K562 (cell line): Measurements from ENCODE around the gene SLC2A4. TPM values are rescaled to one million over a fixed set of nuclear protein-coding genes. Genes with fewer than 3 reads are reported as not detected.

Experiments used
- BRCA1 ChIP-seq, 2 experiments: fragments of 450-650 bp in 1 of 2; sonication (generic) in 1 of 2; formaldehyde crosslinking in 1 of 2; IDR thresholded peaks; 2 replicates each; pipeline versions ENCODE4 v1.5.0 to v1.6.1; 2017 to 2020; ENCODE audit warnings: mild to moderate bottlenecking in 1 of 2, missing genetic modification reagents in 1 of 2
- CBFA2T3 ChIP-seq: fragments of 450-650 bp; IDR thresholded peaks from 2 replicates; pipeline ENCODE4 v1.6.1; 2017
- E2F3 ChIP-seq: fragments of 250-450 bp; sonication (Bioruptor Pico); IDR thresholded peaks from 2 replicates; pipeline ENCODE4 v1.4.0; 2020; ENCODE audit warnings: mild to moderate bottlenecking
- E2F4 ChIP-seq: sonication (generic); formaldehyde crosslinking; IDR thresholded peaks from 2 replicates; pipeline ENCODE4 v1.8.0; 2022; ENCODE audit warnings: mild to moderate bottlenecking, low read depth, missing genetic modification reagents
- FIP1L1 ChIP-seq: fragments of 200-400 bp; formaldehyde crosslinking; IDR thresholded peaks from 2 replicates; pipeline ENCODE4 v1.6.1; 2018; ENCODE audit warnings: mild to moderate bottlenecking, low read depth, low read length; ENCODE audit not compliant: poor library complexity, severe bottlenecking
- GATAD2B ChIP-seq: fragments of 450-650 bp; IDR thresholded peaks from 2 replicates; pipeline ENCODE4 v1.6.1; 2017; ENCODE audit warnings: mild to moderate bottlenecking, borderline replicate concordance
- HES1 ChIP-seq: fragments of 450-650 bp; IDR thresholded peaks from 2 replicates; pipeline ENCODE4 v1.6.1; 2016; ENCODE audit warnings: low read depth, mild to moderate bottlenecking, moderate library complexity
- MAFG ChIP-seq: fragments of 450-650 bp; conservative IDR thresholded peaks from 2 replicates; pipeline ENCODE4 v1.6.1; 2016; ENCODE audit warnings: missing genetic modification characterization, missing compliant biosample characterization
- MNT ChIP-seq, 2 experiments: fragments of 450-650 bp; conservative IDR thresholded peaks; 2 replicates each; pipeline ENCODE4 v1.6.1; 2017; ENCODE audit warnings: mild to moderate bottlenecking in 2 of 2, moderate library complexity in 2 of 2
- NFIC ChIP-seq: fragments of 450-650 bp; IDR thresholded peaks from 2 replicates; pipeline ENCODE4 v1.6.1; 2017; ENCODE audit warnings: mild to moderate bottlenecking, inconsistent platforms
- PML ChIP-seq: IDR thresholded peaks from 2 replicates; pipeline ENCODE4 v1.6.1; 2012; ENCODE audit warnings: low read length, inconsistent platforms
- SMAD1 ChIP-seq: fragments of 150-350 bp; IDR thresholded peaks from 2 replicates; pipeline ENCODE4 v1.6.1; 2014; ENCODE audit warnings: low read length, low read depth; ENCODE audit not compliant: partially characterized antibody
- SMAD2 ChIP-seq: fragments of 150-350 bp; IDR thresholded peaks from 2 replicates; pipeline ENCODE4 v1.6.1; 2014; ENCODE audit warnings: low read depth, mild to moderate bottlenecking, low read length
- SRSF3 ChIP-seq: fragments of 200-400 bp; formaldehyde crosslinking; IDR thresholded peaks from 2 replicates; pipeline ENCODE4 v1.6.1; 2016; ENCODE audit warnings: mild to moderate bottlenecking, low read length, moderate library complexity; ENCODE audit not compliant: insufficient read depth
- TBL1XR1 ChIP-seq, 2 experiments: IDR thresholded peaks; 2 replicates each; pipeline ENCODE4 v1.6.1; 2012; ENCODE audit warnings: improper control_type of control experiment in 2 of 2, low read length in 2 of 2, mild to moderate bottlenecking in 1 of 2
- TOE1 ChIP-seq, 2 experiments: fragments of 450-650 bp in 1 of 2; sonication (generic) in 1 of 2; formaldehyde crosslinking in 1 of 2; IDR thresholded peaks; 2 replicates each; pipeline versions ENCODE4 v1.7.1 to v1.8.0; 2016 to 2022; ENCODE audit warnings: borderline replicate concordance in 2 of 2, mild to moderate bottlenecking in 2 of 2, antibody characterized with exemption in 1 of 2, inconsistent platforms in 1 of 2, low read depth in 1 of 2, missing genetic modification reagents in 1 of 2, moderate library complexity in 1 of 2
- TRIM24 ChIP-seq, 2 experiments: fragments of 450-650 bp; IDR thresholded peaks; 2 replicates each; pipeline ENCODE4 v1.6.1; 2016
- ZNF175 ChIP-seq: fragments of 200-800 bp; sonication (Bioruptor generic); IDR thresholded peaks from 2 replicates; pipeline ENCODE4 v1.6.1; 2016; ENCODE audit warnings: low read depth, mild to moderate bottlenecking, missing genetic modification characterization, missing compliant biosample characterization
- ZNF282 ChIP-seq: sonication (generic); formaldehyde crosslinking; IDR thresholded peaks from 2 replicates; pipeline ENCODE4 v1.8.1; 2023; ENCODE audit warnings: missing genetic modification reagents
- polyA plus RNA-seq, 8 experiments: library from polyadenylated mRNA; depleted of rRNA in 4 of 8; stranded (reverse) in 5 of 8; unstranded in 3 of 8; fragments of >200 nt; fragmentation: Nextera tagmentation in 2 of 8; fragmentation: Illumina TruSeq in 1 of 8; extraction: Ambion mirVana in 2 of 8; extraction: Trizol in 1 of 8; gene quantifications; 2 replicates each; pipeline versions ENCODE4 v1.2.1 to v1.2.3, GENCODE V29; 2011 to 2014; ENCODE audit warnings: inconsistent platforms in 1 of 8, missing spikeins in 1 of 8
- total RNA-seq, 7 experiments: library from RNA; depleted of rRNA in 6 of 7; stranded (reverse); fragments of >200 nt in 6 of 7; fragmentation: Illumina TruSeq in 2 of 7; extraction: Trizol in 2 of 7; gene quantifications; 2 replicates each; pipeline versions ENCODE4 v1.2.1 to v1.2.3, GENCODE V29; 2011 to 2021; ENCODE audit warnings: low replicate concordance in 1 of 7
- TF ChIP-seq, protein P1 (sequence below): fragments of 450-650 bp; formaldehyde crosslinking; IDR thresholded peaks from 2 replicates; pipeline ENCODE4 v1.4.0; 2020; ENCODE audit warnings: mild to moderate bottlenecking, moderate library complexity
- TF ChIP-seq, protein P2 (sequence below): sonication (generic); formaldehyde crosslinking; IDR thresholded peaks from 2 replicates; pipeline ENCODE4 v1.8.0; 2023; ENCODE audit warnings: mild to moderate bottlenecking, missing genetic modification reagents

SLC2A4 gene
- total and polyA plus RNA-seq, 9 of the 15 experiments (the other 6 are each of a cell fraction or from before 2014, with no cell fraction given) = 0.74 to 3.5 (median 1.6) TPM

- TF ChIP-seq, protein P1, sequence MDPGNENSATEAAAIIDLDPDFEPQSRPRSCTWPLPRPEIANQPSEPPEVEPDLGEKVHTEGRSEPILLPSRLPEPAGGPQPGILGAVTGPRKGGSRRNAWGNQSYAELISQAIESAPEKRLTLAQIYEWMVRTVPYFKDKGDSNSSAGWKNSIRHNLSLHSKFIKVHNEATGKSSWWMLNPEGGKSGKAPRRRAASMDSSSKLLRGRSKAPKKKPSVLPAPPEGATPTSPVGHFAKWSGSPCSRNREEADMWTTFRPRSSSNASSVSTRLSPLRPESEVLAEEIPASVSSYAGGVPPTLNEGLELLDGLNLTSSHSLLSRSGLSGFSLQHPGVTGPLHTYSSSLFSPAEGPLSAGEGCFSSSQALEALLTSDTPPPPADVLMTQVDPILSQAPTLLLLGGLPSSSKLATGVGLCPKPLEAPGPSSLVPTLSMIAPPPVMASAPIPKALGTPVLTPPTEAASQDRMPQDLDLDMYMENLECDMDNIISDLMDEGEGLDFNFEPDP = no peak
- TF ChIP-seq ZNF175 (CRISPR knock-in tag) = no peak
- TF ChIP-seq TRIM24 (IDR thresholded peaks at IDR 0.05) = peak in 1 of 2 experiments; percentile 53; a peak in 2 of 4 replicates
- peak; percentile 21; the same call in 1 of the 2 replicates for TF ChIP-seq CBFA2T3
- no peak; the same call in 1 of the 2 replicates for TF ChIP-seq TOE1 (IDR thresholded peaks at IDR 0.05; ENCODE audit: borderline replicate concordance)
- no peak for TF ChIP-seq TOE1 (CRISPR knock-in tag; IDR thresholded peaks at IDR 0.05; ENCODE audit: borderline replicate concordance, low read depth)
- no peak for TF ChIP-seq FIP1L1
- TF ChIP-seq MAFG = no peak
- 0 out of 4 replicates have a peak, but pooled peaks of 1 of the 2 experiments have one; percentile 19 for TF ChIP-seq MNT (conservative IDR thresholded peaks at IDR 0.05)
- no peak for TF ChIP-seq BRCA1 (IDR thresholded peaks at IDR 0.05)
- TF ChIP-seq BRCA1 (CRISPR knock-in tag; IDR thresholded peaks at IDR 0.05) = no peak
- no peak for TF ChIP-seq E2F4 (CRISPR knock-in tag)
- TF ChIP-seq SMAD2 = no peak
- no peak for TF ChIP-seq PML
- TF ChIP-seq NFIC = no peak
- TF ChIP-seq ZNF282 (CRISPR knock-in tag) = no peak
- no peak for TF ChIP-seq GATAD2B
- TF ChIP-seq TBL1XR1 (IDR thresholded peaks at IDR 0.05; ENCODE audit: low read length in 2 of 2) = no peak
- no peak for TF ChIP-seq E2F3 (CRISPR knock-in tag)
- TF ChIP-seq, protein P2, sequence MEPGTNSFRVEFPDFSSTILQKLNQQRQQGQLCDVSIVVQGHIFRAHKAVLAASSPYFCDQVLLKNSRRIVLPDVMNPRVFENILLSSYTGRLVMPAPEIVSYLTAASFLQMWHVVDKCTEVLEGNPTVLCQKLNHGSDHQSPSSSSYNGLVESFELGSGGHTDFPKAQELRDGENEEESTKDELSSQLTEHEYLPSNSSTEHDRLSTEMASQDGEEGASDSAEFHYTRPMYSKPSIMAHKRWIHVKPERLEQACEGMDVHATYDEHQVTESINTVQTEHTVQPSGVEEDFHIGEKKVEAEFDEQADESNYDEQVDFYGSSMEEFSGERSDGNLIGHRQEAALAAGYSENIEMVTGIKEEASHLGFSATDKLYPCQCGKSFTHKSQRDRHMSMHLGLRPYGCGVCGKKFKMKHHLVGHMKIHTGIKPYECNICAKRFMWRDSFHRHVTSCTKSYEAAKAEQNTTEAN = no peak
- no peak for TF ChIP-seq SMAD1
- no peak for TF ChIP-seq SRSF3
- no peak for TF ChIP-seq HES1
These were observed 18.4 kb upstream of the SLC2A4 start (continued) for GRCh38 chr17:7262935-7263800.
